Ishikawa (cell line): ENCODE data around the gene NFAM1.
A peak's percentile ranks its signal among the peaks of the same experiment; 100 is the strongest.

Experiments
- CEBPB ChIP-seq: IDR thresholded peaks from 2 replicates; pipeline ENCODE4 v1.6.1; 2012
- CREB1 ChIP-seq: IDR thresholded peaks from 2 replicates; pipeline ENCODE4 v1.6.1; 2012; ENCODE audit warnings: low read depth
- EGR1 ChIP-seq: IDR thresholded peaks from 2 replicates; pipeline ENCODE4 v1.6.1; 2012
- EP300 ChIP-seq: IDR thresholded peaks from 2 replicates; pipeline ENCODE4 v1.6.1; 2012; ENCODE audit warnings: borderline replicate concordance
- FOXM1 ChIP-seq: IDR thresholded peaks from 2 replicates; pipeline ENCODE4 v1.6.1; 2012; ENCODE audit warnings: low read depth, borderline replicate concordance
- MAX ChIP-seq: IDR thresholded peaks from 2 replicates; pipeline ENCODE4 v1.6.1; 2012
- NFIC ChIP-seq: IDR thresholded peaks from 2 replicates; pipeline ENCODE4 v1.6.1; 2012
- RAD21 ChIP-seq: IDR thresholded peaks from 2 replicates; pipeline ENCODE4 v1.6.1; 2012; ENCODE audit warnings: low read depth
- REST ChIP-seq: IDR thresholded peaks from 2 replicates; pipeline ENCODE4 v1.6.1; 2012; ENCODE audit warnings: low read depth, mild to moderate bottlenecking
- TAF1 ChIP-seq: IDR thresholded peaks from 2 replicates; pipeline ENCODE4 v1.6.1; 2012; ENCODE audit warnings: low read depth, mild to moderate bottlenecking
- TCF12 ChIP-seq: IDR thresholded peaks from 2 replicates; pipeline ENCODE4 v1.6.1; 2012; ENCODE audit warnings: low read depth
- TEAD4 ChIP-seq: IDR thresholded peaks from 2 replicates; pipeline ENCODE4 v1.6.1; 2012
- USF1 ChIP-seq: IDR thresholded peaks from 2 replicates; pipeline ENCODE4 v1.6.1; 2012
- YY1 ChIP-seq: IDR thresholded peaks from 2 replicates; pipeline ENCODE4 v1.6.1; 2012; ENCODE audit warnings: low read depth
- ZBTB7A ChIP-seq: IDR thresholded peaks from 2 replicates; pipeline ENCODE4 v1.6.1; 2012; ENCODE audit warnings: low read depth

Gene NFAM1

GRCh38 chr22:42346722-42347121, 85.5 kb downstream of the NFAM1 start:
- TF ChIP-seq CEBPB (no peak), CREB1 (no peak), MAX (no peak), EGR1 (no peak), YY1 (no peak), RAD21 (no peak), TEAD4 (no peak), EP300 (no peak), REST (no peak), ZBTB7A (no peak), USF1 (no peak), TCF12 (no peak), NFIC (no peak), FOXM1 (no peak), TAF1 (no peak)

GRCh38 chr22:42345458-42345857, 86.7 kb downstream of the NFAM1 start:
- TF ChIP-seq RAD21 (no peak), CEBPB (0 out of 2 replicates have a peak, but pooled peaks have one; percentile 27)

GRCh38 chr22:42344361-42344905, 87.8 kb downstream of the NFAM1 start:
- TF ChIP-seq YY1 (no peak), TEAD4 (no peak), NFIC (peak; percentile 65), ZBTB7A (peak; percentile 73), EP300 (no peak), MAX (peak; percentile 65), TCF12 (0 out of 2 replicates have a peak, but pooled peaks have one; percentile 3), EGR1 (no peak), CREB1 (no peak)

GRCh38 chr22:42343531-42344081, 88.6 kb downstream of the NFAM1 start:
- no peak for TF ChIP-seq REST
- TF ChIP-seq ZBTB7A: no peak
- TF ChIP-seq FOXM1: no peak
- no peak for TF ChIP-seq NFIC
- no peak for TF ChIP-seq EP300
- no peak for TF ChIP-seq CREB1
- no peak for TF ChIP-seq TAF1
- TF ChIP-seq CEBPB: no peak
- TF ChIP-seq EGR1: no peak
- no peak for TF ChIP-seq USF1
- no peak for TF ChIP-seq TCF12

- TF ChIP-seq MAX: peak; percentile 55
- no peak for TF ChIP-seq REST
- no peak for TF ChIP-seq EP300
- no peak for TF ChIP-seq ZBTB7A
- TF ChIP-seq TAF1: no peak
- TF ChIP-seq CEBPB: no peak
- TF ChIP-seq YY1: no peak
- TF ChIP-seq TCF12: no peak
- TF ChIP-seq USF1: no peak
- no peak for TF ChIP-seq FOXM1
- peak; percentile 40 for TF ChIP-seq EGR1
- TF ChIP-seq CREB1: no peak
- no peak for TF ChIP-seq TEAD4
- no peak for TF ChIP-seq NFIC
- no peak for TF ChIP-seq RAD21
Measured at GRCh38 chr22:42343121-42343454, 89.1 kb downstream of the NFAM1 start.
